Stimulated activated CD4-positive, alpha-beta T cell treated with anti-CD3 and anti-CD28 coated beads, Interleukin-2, amount 100 ng/mL, for 24 hours (primary cell): ENCODE measurements around the gene SERPINE1.
"Not testable (repeated sequence)": the region's sequence is repeated elsewhere in the genome, so short reads cannot be mapped to it uniquely, and the experiment has no call there.

Source experiments
- DNase-seq, 2 donors: peaks; one replicate each; pipeline ENCODE4 v3.0.0-alpha.2; 2020

SERPINE1 gene

GRCh38 chr7:101103701-101104100 lies 23.2 kb upstream of the SERPINE1 start:
- DNase-seq, result not testable (repeated sequence)

- no peak for DNase-seq
Measured at GRCh38 chr7:101104193-101104713, 22.7 kb upstream of the SERPINE1 start.

DNA sequence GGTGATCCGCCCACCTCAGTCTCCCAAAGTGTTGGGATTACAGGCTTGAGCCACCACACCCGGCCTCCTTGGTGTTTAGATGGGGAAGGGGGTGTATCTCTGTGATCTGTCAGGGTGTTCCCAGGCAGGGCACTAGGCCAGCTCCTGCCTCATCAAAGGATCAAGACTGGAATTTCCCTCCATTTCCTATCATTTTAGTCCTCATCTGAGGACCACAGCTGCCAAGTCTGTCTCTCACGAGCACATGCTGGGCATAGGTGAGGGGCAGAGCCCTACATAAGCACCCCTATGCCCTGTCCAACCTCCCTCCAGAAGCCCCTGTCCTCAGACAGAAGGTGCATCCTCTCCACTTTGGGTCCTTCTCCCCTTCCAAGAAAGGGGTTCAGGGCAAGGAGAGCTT lies 22.1 kb upstream of the SERPINE1 start:
- no peak for DNase-seq

DNA sequence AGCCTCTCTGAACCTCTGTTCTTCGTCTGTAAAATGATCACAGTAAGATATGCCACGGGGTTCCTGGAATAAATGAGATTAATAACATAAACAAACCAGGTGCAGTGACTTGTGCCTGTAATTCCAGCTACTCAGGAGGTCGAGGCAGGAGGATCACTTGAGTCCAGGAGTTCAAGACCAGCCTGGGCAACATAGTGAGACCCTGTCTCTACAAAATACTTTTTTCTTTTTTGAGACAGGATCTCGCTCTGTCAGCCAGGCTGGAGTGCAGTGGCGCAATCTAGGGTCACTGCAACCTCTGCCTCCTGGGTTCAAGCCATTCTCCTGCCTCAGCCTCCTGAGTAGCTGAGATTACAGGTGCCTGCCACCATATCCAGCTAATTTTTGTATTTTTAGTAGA lies 21.7 kb upstream of the SERPINE1 start:
- DNase-seq, result not testable (repeated sequence)

DNA sequence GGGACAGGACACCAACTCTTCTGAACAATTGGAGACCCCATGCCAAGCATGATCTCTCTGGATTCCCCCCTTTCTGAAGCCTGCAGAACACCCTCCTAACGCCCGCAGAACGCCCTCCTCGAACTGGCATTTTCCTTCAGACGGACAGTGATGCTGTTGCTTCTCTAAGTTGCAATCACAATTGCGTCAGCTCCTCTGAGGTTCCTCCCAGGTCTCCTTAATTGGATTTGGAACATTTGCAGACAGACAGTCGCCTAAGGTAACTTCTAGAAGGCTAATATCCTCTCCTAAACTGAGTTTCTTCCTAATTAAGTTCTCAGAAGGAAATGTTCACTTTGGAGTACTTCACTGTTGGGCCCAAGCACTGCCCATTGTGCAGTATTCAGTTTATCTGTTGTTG lies 20.5 kb upstream of the SERPINE1 start:
- no peak for DNase-seq

DNA sequence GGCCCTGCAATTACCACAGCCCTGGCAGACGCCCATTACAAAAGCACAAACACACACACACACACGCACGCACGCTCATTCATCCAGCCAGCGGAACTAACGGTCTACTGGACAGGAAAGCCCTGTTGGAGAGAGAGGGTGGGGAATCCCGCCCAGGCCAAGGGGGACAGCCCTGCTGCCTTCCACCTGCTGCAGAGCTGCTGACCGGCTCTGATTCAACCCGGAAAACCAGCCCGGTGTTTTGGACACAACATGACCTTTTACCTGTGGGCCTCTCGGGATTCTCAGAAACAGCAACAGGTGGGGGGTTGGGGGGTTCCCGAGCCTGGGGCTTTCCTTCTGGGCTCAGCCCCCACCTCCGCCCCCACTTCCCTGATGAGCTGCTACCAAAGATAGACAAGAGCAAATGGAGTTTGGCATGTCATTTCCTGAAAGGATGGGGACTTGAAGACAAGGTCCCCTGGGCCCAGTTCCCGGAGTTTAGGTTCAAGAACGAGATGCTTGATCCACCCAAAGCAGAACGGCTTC lies 18.5 kb upstream of the SERPINE1 start:
- DNase-seq, result no peak

DNA sequence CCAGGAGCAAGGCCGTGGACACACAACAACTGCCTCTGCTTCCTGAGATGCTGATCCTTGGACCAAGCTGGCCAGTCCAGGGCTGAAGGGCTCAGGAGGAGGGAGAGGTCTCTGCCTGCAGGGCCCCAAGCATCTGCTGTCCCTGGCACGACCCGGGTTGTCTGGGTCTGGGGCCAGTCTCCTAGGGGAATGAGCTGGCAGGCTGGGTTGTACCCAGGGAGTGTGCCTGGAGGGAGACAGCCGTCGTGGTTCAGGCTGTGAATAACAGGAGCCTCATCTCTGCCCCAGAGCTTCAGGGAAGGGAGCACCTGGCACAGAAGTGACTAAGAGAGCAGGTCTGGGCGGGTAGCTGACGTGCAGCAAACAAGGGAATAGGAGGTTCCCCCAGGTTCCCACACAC lies 17.9 kb upstream of the SERPINE1 start:
- DNase-seq, result no peak

DNA sequence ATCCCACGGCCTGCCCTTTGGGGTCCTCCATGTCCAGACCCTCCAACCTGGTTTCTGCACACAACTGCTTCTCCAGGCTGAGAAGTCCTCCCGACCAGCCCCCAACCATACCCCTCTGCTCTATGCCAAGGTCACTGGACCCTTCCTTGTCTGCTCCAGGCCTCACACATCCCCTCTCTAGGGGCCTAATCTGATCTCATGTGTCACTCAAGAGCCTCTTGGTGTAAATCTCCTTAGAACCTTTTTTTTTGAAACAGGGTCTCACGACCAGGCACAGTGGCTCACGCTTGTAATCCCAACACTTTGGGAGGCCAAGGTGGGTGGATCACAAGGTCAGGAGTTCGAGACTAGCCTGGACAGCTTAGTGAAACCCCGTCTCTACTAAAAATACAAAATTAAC lies 17.5 kb upstream of the SERPINE1 start:
- DNase-seq, result no peak

- no peak for DNase-seq
Measured at GRCh38 chr7:101111261-101111660, 15.6 kb upstream of the SERPINE1 start.

- no peak for DNase-seq
Measured at GRCh38 chr7:101112233-101112632, 14.7 kb upstream of the SERPINE1 start.

DNA sequence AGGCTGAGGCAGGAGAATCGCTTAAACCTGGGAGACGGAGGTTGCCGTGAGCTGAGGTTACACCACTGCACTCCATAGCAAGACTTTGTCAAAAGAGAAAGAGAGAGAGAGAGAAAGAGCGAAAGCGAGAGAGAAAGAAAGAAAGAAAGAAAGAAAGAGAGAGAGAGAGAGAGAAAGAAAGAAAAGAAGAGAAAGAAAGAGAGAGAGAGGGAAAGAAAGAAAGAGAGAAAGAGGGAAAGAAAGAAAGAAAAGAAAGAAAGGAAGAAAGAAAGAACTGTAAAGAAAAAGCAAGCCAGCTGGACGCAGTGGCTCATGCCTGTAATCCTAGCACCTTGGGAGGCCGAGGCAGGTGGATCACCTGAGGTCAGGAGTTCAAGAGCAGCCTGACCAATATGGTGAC lies 13.8 kb upstream of the SERPINE1 start:
- not testable (repeated sequence) for DNase-seq

GRCh38 chr7:101113836-101114235 lies 13.1 kb upstream of the SERPINE1 start:
- no peak for DNase-seq

- DNase-seq, result no peak
Measured at GRCh38 chr7:101114492-101114891, 12.4 kb upstream of the SERPINE1 start.

DNA sequence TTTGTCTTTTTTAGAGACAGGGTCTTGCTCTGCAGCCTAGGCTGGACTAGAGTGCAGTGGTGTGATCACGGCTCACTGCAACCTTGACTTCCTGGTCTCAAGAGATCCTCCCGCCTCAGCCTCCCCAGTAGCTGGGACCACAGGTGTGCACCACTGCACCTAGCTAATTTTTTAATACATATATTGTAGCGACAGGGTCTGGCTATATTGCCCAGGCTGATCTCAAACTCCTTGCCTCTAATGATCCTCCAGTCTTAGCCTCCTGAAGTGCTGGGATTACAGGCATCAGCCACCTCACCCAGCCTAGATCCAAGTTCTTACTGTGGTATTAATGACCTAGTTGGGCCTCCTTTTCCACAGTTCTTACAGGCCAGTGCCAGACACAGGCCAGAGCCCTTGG lies 11.7 kb upstream of the SERPINE1 start:
- no peak for DNase-seq

DNA sequence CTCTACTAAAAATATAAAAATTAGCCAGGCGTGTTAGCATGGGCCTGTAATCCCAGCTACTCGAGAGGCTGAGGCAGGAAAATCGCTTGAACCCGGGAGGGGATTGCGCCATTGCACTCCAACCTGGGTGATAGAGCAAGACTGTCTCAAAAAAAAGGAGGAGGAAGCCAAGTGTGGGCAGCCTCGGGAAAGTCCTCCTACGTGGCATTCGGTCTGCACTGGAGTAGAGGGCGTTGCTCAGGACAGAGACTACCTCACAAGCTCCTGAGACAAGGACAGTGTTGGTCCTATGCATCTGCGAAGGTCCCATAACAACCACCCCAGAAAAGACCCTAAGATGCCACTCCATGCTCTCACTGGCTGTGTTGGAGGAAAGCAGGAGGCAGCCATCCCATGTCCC lies 10.0 kb upstream of the SERPINE1 start:
- no peak for DNase-seq

DNA sequence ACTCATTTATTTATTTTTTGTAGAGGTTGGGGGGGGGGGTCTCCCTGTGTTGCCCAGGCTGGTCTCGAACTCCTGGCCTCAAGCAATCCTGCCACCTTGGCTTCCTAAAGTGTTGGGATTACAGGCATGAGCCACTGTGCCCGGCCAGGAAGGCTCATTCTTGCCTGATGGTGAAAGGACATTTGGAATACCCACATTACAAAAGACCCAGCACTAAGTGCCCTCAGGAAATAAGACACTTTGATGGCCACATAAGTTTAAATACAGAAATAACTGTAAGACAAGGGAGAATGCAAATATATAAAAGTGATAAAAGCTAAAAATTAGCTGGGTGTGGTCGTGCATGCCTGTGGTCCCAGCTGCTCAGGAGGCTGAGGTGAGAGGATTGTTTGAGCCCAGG lies 8.0 kb upstream of the SERPINE1 start:
- no peak for DNase-seq

- DNase-seq, result no peak
Measured at GRCh38 chr7:101119876-101120275, 7.0 kb upstream of the SERPINE1 start.

DNA sequence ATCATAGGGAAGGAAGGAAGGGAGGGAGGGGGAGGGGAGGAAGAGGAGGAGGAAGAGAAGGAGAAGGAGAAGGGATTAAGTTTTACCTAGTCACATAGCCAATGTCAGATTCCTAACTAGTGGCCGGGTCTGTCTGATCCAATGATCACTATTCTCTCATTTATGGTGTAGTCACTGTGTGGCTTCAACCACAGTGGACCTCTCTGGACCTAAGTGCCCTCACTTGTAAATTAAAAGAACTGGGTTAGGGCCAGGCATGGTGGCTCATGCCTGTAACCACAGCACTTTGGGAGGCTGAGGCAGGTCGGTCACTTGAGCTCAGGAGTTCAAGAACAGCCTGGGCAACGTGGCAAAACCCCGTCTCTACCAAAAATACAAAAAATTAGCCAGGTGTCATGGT lies 6.6 kb upstream of the SERPINE1 start:
- DNase-seq, result no peak

- not testable (repeated sequence) for DNase-seq
Measured at GRCh38 chr7:101121631-101121990, 5.3 kb upstream of the SERPINE1 start.

- DNase-seq, result no peak
Measured at GRCh38 chr7:101121991-101122932, 4.6 kb upstream of the SERPINE1 start.

- DNase-seq, result no peak
Measured at GRCh38 chr7:101122933-101123702, 3.8 kb upstream of the SERPINE1 start.

DNA sequence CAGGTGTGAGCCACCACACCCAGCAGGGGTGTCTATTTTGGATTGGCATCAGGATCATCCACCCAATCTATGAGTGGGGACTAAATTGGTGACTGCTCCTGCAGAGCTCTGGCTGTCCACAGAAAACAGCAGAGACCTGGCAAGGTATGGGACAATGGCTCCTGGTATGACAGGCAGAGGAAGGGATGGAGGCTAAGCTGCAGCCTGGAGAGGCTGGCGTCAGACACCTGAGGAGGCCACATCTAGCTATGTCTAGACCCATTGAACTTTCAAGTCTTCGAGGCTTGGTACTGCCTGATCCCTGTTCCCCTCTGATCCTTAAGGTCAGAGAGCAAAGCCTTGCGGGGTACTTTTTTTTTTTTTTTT lies 3.2 kb upstream of the SERPINE1 start:
- DNase-seq, result no peak

DNA sequence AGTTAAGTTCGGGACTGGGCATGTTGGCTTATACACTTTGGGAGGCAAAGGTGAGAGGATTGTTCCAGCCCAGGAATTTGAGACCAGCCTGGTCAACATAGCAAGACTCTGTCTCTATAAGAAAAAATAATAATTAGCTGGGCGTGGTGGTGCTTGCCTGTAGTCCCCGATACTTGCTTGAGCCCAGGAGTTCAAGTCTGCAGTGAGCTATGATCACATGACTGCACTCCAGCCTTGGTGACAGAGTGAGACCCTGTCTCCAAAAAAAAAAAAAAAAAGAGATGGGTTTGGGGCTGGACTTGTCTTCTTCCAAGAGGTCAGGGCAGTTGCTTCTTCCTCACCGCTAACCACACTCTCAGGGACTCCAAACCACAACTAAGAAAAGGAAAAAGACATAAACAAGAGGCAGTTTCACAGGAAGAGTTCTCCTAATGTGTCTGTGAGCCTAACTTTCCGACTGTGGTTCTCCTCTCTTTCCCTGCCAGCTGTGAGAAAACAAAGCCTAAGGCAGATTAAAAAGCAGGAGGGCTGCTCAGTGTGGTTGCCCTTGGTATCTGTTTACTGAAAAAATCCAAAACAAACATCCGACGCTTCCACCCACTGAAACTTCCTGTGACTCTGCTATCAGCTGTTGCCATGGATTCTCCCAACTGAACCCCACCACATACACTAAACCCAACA lies 2.4 kb upstream of the SERPINE1 start:
- DNase-seq, result no peak
